ENCODE data around the gene SLC8A1. TPM values are rescaled to one million over a fixed set of nuclear protein-coding genes. Genes with fewer than 3 reads are reported as not detected.

Gene SLC8A1
- total RNA-seq, 2 donors from 2014 or later, result 23.2 to 28.2 TPM

DNA sequence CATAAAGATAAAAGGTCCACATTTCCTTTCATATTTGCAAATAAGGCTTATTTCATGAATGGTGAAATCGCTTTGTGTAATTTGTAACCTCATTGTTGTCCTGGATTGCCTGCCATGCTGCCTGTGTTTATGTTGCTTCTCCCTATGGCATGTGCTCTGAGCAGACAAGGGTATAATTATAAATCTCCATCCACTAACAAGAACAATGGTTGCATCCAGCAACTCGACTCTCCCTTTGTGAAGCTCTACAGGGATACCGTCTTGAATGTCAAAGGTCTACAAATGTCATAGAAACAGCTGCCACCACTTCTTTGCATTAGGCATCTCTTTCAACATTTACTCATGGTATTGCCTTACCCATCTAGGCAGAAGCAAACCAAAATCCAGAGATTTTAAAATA lies 209.6 kb downstream of the SLC8A1 start:
- H3K27ac ChIP-seq, result no peak overlapping the region
- H3K9me3 ChIP-seq, result no peaks in the 10 kb centered on the region
- no peak for DNase-seq (ENCODE audit: low spot score)
- intact Hi-C loops (cut with DNase I), result no loop called here
- TF ChIP-seq POLR2A (IDR thresholded peaks at IDR 0.05) (no peak), POLR2AphosphoS5 (IDR thresholded peaks at IDR 0.05) (no peak)
- H3K36me3 ChIP-seq, result no peaks in the 10 kb centered on the region
- no peak overlapping the region for H3K4me3 ChIP-seq
- no peaks in the 10 kb centered on the region for H3K27me3 ChIP-seq (replicated peaks; ENCODE audit: insufficient read depth)
- 84% methylated on average over 3 of the region's 3 CpGs for WGBS
- no peaks in the 10 kb centered on the region for H3K4me1 ChIP-seq (replicated peaks)

DNA sequence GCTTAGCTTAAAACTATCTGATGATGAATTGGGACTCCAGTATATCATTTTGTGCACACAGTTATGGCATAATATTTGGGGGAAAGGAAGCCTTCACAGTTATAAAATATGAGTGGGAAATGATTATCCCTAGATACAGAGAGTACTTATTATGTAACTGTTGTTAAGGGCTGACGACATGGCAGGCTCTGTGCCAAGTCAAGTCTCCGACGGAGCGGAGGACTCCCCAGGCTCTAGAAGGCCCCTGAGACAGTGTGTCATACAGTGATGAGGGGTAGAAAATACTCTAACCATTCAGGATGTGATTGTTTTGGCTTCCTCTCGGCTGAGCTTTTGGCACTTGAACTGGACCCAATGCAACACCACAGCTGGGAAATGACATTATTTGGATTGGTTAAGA lies 211.8 kb downstream of the SLC8A1 start:
- Histone ChIP-seq H3K27me3 (replicated peaks; ENCODE audit: insufficient read depth) (no peaks in the 10 kb centered on the region), H3K4me3 (no peak overlapping the region), H3K4me1 (replicated peaks) (no peaks in the 10 kb centered on the region), H3K27ac (no peak overlapping the region), H3K36me3 (no peaks in the 10 kb centered on the region), H3K9me3 (no peaks in the 10 kb centered on the region)
- intact Hi-C loops (cut with DNase I), result no loop called here
- no peak for DNase-seq (ENCODE audit: low spot score)
- TF ChIP-seq, protein P1, sequence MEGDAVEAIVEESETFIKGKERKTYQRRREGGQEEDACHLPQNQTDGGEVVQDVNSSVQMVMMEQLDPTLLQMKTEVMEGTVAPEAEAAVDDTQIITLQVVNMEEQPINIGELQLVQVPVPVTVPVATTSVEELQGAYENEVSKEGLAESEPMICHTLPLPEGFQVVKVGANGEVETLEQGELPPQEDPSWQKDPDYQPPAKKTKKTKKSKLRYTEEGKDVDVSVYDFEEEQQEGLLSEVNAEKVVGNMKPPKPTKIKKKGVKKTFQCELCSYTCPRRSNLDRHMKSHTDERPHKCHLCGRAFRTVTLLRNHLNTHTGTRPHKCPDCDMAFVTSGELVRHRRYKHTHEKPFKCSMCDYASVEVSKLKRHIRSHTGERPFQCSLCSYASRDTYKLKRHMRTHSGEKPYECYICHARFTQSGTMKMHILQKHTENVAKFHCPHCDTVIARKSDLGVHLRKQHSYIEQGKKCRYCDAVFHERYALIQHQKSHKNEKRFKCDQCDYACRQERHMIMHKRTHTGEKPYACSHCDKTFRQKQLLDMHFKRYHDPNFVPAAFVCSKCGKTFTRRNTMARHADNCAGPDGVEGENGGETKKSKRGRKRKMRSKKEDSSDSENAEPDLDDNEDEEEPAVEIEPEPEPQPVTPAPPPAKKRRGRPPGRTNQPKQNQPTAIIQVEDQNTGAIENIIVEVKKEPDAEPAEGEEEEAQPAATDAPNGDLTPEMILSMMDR (IDR thresholded peaks at IDR 0.05), result no peak
- no peak for TF ChIP-seq POLR2AphosphoS5 (IDR thresholded peaks at IDR 0.05)
- no peak for TF ChIP-seq POLR2A (IDR thresholded peaks at IDR 0.05)
- 4% methylated on average over 5 of the region's 5 CpGs for whole genome bisulfite sequencing

DNA sequence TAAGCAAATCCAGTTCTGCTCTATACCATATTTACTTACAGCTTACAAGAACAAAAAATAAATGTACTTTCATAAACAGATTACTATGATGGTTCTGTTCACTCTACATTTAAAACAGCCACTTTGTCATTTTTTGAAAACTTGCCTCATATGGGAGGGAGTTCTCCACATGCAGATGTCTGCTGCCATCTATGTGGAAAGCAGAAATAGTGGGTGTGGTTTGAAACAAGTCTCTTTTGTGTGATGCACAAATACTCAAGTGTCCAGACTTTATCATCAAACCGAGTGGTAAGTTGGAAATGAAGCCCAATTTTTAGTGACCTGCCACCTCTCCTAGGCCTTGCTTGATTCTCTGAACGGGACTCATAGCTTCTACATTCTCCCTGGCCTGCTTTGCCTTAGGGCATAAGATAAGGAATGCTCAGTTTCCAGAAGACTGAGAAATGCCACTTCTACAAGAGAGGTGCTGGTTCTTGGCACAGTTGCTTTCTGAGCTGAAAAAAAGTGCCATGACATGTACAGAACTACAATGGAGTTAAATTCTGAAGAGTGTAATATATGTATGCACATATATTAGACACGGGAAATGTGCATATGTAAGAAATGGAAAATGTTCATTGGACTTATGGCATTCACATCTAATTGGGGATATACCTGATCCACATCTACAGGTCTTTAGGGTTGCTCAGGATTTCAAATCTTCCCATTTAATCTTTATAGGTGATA lies 221.0 kb downstream of the SLC8A1 start:
- H3K4me3 ChIP-seq, result no peak overlapping the region
- H3K27ac ChIP-seq, result no peak overlapping the region
- no peaks in the 10 kb centered on the region for H3K36me3 ChIP-seq
- DNase-seq (ENCODE audit: low spot score), result no peak
- no peaks in the 10 kb centered on the region for H3K4me1 ChIP-seq (replicated peaks)
- H3K9me3 ChIP-seq, result no peaks in the 10 kb centered on the region
- intact Hi-C loops (cut with DNase I), result no loop called here
- H3K27me3 ChIP-seq (replicated peaks; ENCODE audit: insufficient read depth), result no peaks in the 10 kb centered on the region
- TF ChIP-seq, protein P1 (IDR thresholded peaks at IDR 0.05), result no peak
- TF ChIP-seq POLR2A (IDR thresholded peaks at IDR 0.05), result no peak
- TF ChIP-seq POLR2AphosphoS5 (IDR thresholded peaks at IDR 0.05), result no peak
- 58% methylated on average over 3 of the region's 3 CpGs for WGBS

DNA sequence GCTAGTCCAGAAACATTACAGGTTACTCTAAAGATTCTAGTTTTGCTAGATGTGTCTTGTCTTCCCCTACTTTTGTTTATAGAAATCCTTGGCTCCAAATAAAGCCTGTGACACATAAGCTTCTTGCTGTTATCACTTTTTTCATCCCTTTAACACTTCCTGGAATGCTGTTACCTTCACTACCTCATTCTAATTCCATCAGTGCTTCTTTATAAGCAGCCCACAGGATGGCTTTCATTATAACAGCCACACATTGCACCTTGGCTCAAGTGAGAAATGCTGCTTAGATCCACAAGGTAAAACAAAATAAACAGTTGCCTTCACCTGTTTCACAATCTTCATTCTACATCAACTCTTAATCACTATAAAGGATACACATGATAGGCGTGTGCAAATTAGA lies 221.7 kb downstream of the SLC8A1 start:
- no peaks in the 10 kb centered on the region for H3K4me1 ChIP-seq (replicated peaks)
- 78% methylated on average over 1 of the region's 1 CpG for WGBS
- no peaks in the 10 kb centered on the region for H3K9me3 ChIP-seq
- H3K27me3 ChIP-seq (replicated peaks; ENCODE audit: insufficient read depth), result no peaks in the 10 kb centered on the region
- TF ChIP-seq, protein P1 (IDR thresholded peaks at IDR 0.05), result no peak
- no peak for TF ChIP-seq POLR2A (IDR thresholded peaks at IDR 0.05)
- TF ChIP-seq POLR2AphosphoS5 (IDR thresholded peaks at IDR 0.05), result no peak
- DNase-seq (ENCODE audit: low spot score), result no peak
- no peak overlapping the region for H3K4me3 ChIP-seq
- intact Hi-C loops (cut with DNase I), result no loop called here
- no peaks in the 10 kb centered on the region for H3K36me3 ChIP-seq
- no peak overlapping the region for H3K27ac ChIP-seq

DNA sequence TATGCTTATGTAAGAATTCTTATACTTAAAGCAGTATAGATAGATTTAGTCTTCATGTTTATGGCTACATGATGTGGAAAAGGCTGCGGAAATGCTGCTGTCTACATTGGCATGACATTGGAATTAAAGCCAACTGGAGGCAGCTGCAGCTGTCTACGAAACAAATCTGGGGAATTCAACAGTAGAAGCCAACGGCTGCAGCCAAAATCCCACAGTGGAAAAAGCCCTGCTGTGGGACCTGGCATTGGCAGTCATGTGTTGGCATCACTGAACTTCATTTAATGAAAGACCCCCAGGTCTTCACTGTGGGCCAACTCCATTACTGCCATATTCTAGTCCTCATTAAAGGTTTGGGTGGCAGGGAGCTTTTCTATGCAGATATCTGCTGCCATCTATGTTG lies 223.6 kb downstream of the SLC8A1 start:
- DNase-seq (ENCODE audit: low spot score), result no peak
- WGBS, result 89% methylated on average over 3 of the region's 3 CpGs
- TF ChIP-seq, protein P1 (IDR thresholded peaks at IDR 0.05), result no peak
- no peak for TF ChIP-seq POLR2AphosphoS5 (IDR thresholded peaks at IDR 0.05)
- no peak for TF ChIP-seq POLR2A (IDR thresholded peaks at IDR 0.05)
- Histone ChIP-seq H3K9me3 (no peaks in the 10 kb centered on the region), H3K27me3 (replicated peaks; ENCODE audit: insufficient read depth) (no peaks in the 10 kb centered on the region), H3K27ac (no peak overlapping the region), H3K36me3 (no peaks in the 10 kb centered on the region), H3K4me3 (no peak overlapping the region), H3K4me1 (replicated peaks) (no peaks in the 10 kb centered on the region)
- intact Hi-C loops (cut with DNase I), result no loop called here
